Pancreas (tissue), 10 donors: ENCODE measurements around the gene GNGT1. TPM values are rescaled to one million over a fixed set of nuclear protein-coding genes. Genes with fewer than 3 reads are reported as not detected.
A peak's percentile ranks its signal among the peaks of the same experiment; 100 is the strongest.

Source experiments
- ATAC-seq, 4 donors: fragments of 200-7000 bp; cut with Tn5 transposase; one replicate each; pipeline versions ENCODE4 v1.8.0 to v1.9.1; 2020; ENCODE audit warnings: mild to moderate bottlenecking in 4 of 4, moderate library complexity in 4 of 4
- DNase-seq, 6 donors: peaks; one replicate each; pipeline ENCODE4 v3.0.0-alpha.2; 2020
- FAIRE-seq: peaks from 2 replicates; lab custom pipeline; 2012; peaks lifted over from hg19 to GRCh38; lab: Jason Lieb, UNC
- H3K27ac ChIP-seq, 4 donors: fragments of 200-600 bp; sonication (generic); 1 replicate in 3 of 4; 2 replicates in 1 of 4; pipeline versions ENCODE4 v1.5.0 to v1.8.0; 2020
- H3K27me3 ChIP-seq, 4 donors: fragments of 200-600 bp; one replicate each; pipeline ENCODE4 v1.8.0; 2021
- H3K36me3 ChIP-seq, 3 donors: fragments of 200-600 bp; sonication (generic) in 1 of 3; one replicate each; pipeline versions ENCODE4 v1.5.0 to v1.8.0; 2020 to 2021
- H3K4me1 ChIP-seq, 3 donors: fragments of 200-600 bp; one replicate each; pipeline ENCODE4 v1.8.0; 2021
- H3K4me3 ChIP-seq, 4 donors: fragments of 200-600 bp; sonication (generic) in 2 of 4; one replicate each; pipeline versions ENCODE4 v1.5.0 to v1.8.0; 2020 to 2021
- H3K9me3 ChIP-seq, 4 donors: fragments of 200-600 bp; one replicate each; pipeline ENCODE4 v1.8.0; 2021
- CTCF ChIP-seq, 4 donors: fragments of 200-600 bp; sonication (generic) in 3 of 4; IDR thresholded peaks; one replicate each; pipeline versions ENCODE4 v1.5.0 to v1.8.0; 2021; ENCODE audit warnings: antibody characterized with exemption in 4 of 4
- WGBS, 2 donors: extraction: QIAGEN DNeasy Blood & Tissue Kit; methylation state at CpG; one replicate each; pipeline ENCODE4 v1.1.7; 2013; 5-methylcytosine and 5-hydroxymethylcytosine counted together
- intact Hi-C, 3 donors: fragments of 100-400 bp; cut with DNase I; formaldehyde crosslinking; loops; one replicate each; pipeline versions ENCODE4 v1.11.1 to v1.14.2; 2022
- polyA plus RNA-seq, 2 donors: library from polyadenylated mRNA; stranded (reverse); fragments of 200-250 nt; gene quantifications; one replicate each; pipeline ENCODE4 v1.2.3, GENCODE V29; 2013
- total RNA-seq, 6 donors: library from RNA; stranded (reverse); fragmentation: NEBNext Ultra II Directional in 4 of 6; extraction: Animal tissue kit (Norgen Biotek cat#: 25700) in 4 of 6; gene quantifications; one replicate each; pipeline versions ENCODE4 v1.2.1 to v1.2.4, GENCODE V29; 2021 to 2023
- donor health status: healthy with polysubstance abuse.
- donor health status: DM: no; HTN: no; CAD: no; lungs with moderate emphysema.
- donor health status: DM: no; HTN: no; CAD: no.
- donor health status: control.
- donor health status: control.
- donor health status: Bipolar disorder and iron deficiency.
- donor health status: DM: yes; HTN: yes; CAD: no.
- donor health status: DM: no; HTN: no; CAD: no.
- donor health status: DM: no; HTN: no; CAD: no.
- donor health status: DM: yes; HTN: yes; CAD: no.

Gene GNGT1
- total RNA-seq = not detected
- not detected for polyA plus RNA-seq

DNA sequence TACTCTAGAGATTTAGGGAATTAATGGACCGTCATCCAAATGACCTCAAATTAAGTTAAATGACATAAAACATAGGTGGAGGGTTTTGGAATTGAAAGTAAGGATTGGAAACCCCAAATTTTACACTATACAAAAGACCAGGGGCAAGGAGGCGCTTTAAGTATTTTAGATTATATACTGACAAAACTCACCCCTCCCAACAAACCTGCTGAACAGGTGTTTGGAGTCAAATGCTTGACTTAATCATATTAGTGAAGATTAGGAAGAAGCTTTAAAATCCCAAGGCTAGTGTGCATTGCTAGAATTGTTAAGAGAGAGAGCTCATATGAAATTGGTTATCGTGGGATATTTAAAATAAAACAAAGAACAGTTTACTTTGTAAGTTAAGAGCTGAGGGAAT lies at the start of gene GNGT1:
Gene GNGT1, plus strand, starts transcription at position 301 of the 400 bp plus-strand sequence. CDS start 180 bp downstream, outside the sequence.
- 59 to 68% methylated on average over 3 of the region's 3 CpGs for WGBS, 2 donors
- no peak within 1 kb of the TSS for H3K27ac ChIP-seq
- intact Hi-C loops = no loop called here

DNA sequence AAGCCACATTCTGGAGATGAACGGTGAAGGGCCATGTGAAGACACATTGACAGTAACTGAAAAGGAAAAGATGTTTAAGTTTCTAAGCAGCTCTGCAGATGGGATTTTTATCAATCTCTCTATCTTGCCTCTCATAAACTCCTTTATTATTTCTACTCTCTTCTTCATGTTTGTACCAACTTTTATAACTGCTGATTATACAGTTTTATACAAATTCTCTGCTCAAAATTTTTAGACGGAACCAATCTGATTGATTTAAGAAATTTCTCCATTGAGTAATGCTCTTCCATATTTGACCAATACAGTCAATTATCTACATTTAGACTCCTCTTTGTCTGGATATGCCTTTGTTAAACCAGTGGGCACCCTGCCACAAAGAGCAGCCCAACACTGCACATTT lies 47.5 kb upstream of the GNGT1 start:
- DNase-seq (no peak), FAIRE-seq (no peak), ATAC-seq (no peak)
- H3K4me1 ChIP-seq = no peaks in the 10 kb centered on the region
- 69 to 79% methylated on average over 2 of the region's 2 CpGs for WGBS, 2 donors
- no peak overlapping the region for H3K27ac ChIP-seq
- TF ChIP-seq CTCF (IDR thresholded peaks at IDR 0.05) = no peak
- no peak overlapping the region for H3K4me3 ChIP-seq
- no peaks in the 10 kb centered on the region for H3K9me3 ChIP-seq
- intact Hi-C loops = no loop called here
- H3K27me3 ChIP-seq = no peaks in the 10 kb centered on the region
- H3K36me3 ChIP-seq = no peaks in the 10 kb centered on the region

More for the DNA sequence above, at the start of gene GNGT1:
- H3K36me3 ChIP-seq = no peaks in the 10 kb centered on the region
- no peak within 1 kb of the TSS for H3K4me3 ChIP-seq
- TF ChIP-seq CTCF (IDR thresholded peaks at IDR 0.05) = no peak
- DNase-seq (no peak), FAIRE-seq (no peak), ATAC-seq (no peak)
- H3K9me3 ChIP-seq = no peaks in the 10 kb centered on the region
- no peaks in the 10 kb centered on the region for H3K4me1 ChIP-seq
- H3K27me3 ChIP-seq = no peaks in the 10 kb centered on the region

- Histone ChIP-seq H3K36me3 (no peaks in the 10 kb centered on the region), H3K4me3 (no peak overlapping the region), H3K27me3 (no peaks in the 10 kb centered on the region), H3K4me1 (no peaks in the 10 kb centered on the region), H3K9me3 (no peaks in the 10 kb centered on the region), H3K27ac (no peak overlapping the region)
- ATAC-seq (no peak), DNase-seq (no peak), FAIRE-seq (no peak)
- TF ChIP-seq CTCF (IDR thresholded peaks at IDR 0.05) = no peak
- 68 to 82% methylated on average over 1 of the region's 1 CpG for WGBS, 2 donors
- intact Hi-C loops = no loop called here
Observed at GRCh38 chr7:93860261-93860660, 46.1 kb upstream of the GNGT1 start.

DNA sequence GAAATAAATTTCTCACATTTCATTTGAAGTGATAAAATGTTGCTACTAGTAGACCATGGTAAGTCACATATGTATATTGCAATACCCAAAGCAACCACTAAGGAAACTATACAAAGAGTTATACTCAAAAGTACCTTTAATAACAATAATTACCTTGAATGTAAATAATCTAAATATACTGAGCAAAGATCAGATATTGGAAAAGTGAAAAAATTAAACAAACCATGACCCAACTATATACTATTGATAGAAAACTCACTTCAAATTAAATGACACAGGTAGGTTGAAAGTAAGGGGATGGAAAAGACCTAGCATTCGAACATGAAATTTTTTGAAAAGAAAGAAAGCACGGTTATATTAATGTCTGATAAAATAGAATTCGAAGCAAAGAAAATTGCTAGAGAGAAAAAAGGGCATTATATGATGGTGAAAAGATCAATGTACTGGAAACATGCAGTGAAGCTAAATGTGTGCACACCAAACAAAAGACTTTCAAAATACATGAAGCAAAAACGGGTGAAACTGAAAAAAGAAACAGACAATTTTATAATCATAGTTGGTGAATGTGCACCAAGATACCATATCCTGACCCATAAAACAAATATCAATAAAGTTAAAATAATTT lies 44.9 kb upstream of the GNGT1 start:
- ATAC-seq = no peak
- WGBS, 2 donors = 55 to 74% methylated on average over 4 of the region's 4 CpGs
- Histone ChIP-seq H3K4me1 (no peaks in the 10 kb centered on the region), H3K27me3 (no peaks in the 10 kb centered on the region), H3K27ac (no peak overlapping the region), H3K9me3 (no peaks in the 10 kb centered on the region), H3K36me3 (no peaks in the 10 kb centered on the region), H3K4me3 (no peak overlapping the region)
- no peak for FAIRE-seq
- intact Hi-C loops = no loop called here
- TF ChIP-seq CTCF (IDR thresholded peaks at IDR 0.05) = peak in 1 of 4 donors; percentile 37
- DNase-seq = no peak

- Histone ChIP-seq H3K36me3 (no peaks in the 10 kb centered on the region), H3K4me1 (no peaks in the 10 kb centered on the region), H3K27me3 (no peaks in the 10 kb centered on the region), H3K27ac (no peak overlapping the region), H3K4me3 (no peak overlapping the region), H3K9me3 (no peaks in the 10 kb centered on the region)
- TF ChIP-seq CTCF (IDR thresholded peaks at IDR 0.05) = no peak
- intact Hi-C loops = no loop called here
- DNase-seq (no peak), FAIRE-seq (no peak), ATAC-seq (no peak)
- 71 to 75% methylated on average over 2 of the region's 2 CpGs for WGBS, 2 donors
Observed at GRCh38 chr7:93862651-93863050, 43.7 kb upstream of the GNGT1 start.
